Epithelial cell of esophagus (primary cell): ENCODE measurements around the gene PRKCQ.

ENCODE experiments used
- DNase-seq: peaks from one replicate; pipeline ENCODE4 v3.0.0; 2010; ENCODE audit warnings: low read depth
- H3K4me3 ChIP-seq: 2 replicates; pipeline ENCODE4 v1.5.1; 2011; ENCODE audit warnings: mild to moderate bottlenecking, low read length, control low read depth
- CTCF ChIP-seq: IDR thresholded peaks from 2 replicates; pipeline ENCODE4 v1.5.1; 2011; ENCODE audit warnings: low read depth, mild to moderate bottlenecking, low read length, control low read depth, inconsistent platforms; ENCODE audit not compliant: insufficient read depth; ENCODE audit errors: missing control alignments

The PRKCQ gene

GRCh38 chr10:6562221-6562620 is 17.9 kb downstream of the PRKCQ start:
- no peak for DNase-seq
- no peak for TF ChIP-seq CTCF
- H3K4me3 ChIP-seq, result no peak overlapping the region

GRCh38 chr10:6561552-6561951 is 18.5 kb downstream of the PRKCQ start:
- no peak for TF ChIP-seq CTCF
- H3K4me3 ChIP-seq, result no peak overlapping the region
- no peak for DNase-seq

DNA sequence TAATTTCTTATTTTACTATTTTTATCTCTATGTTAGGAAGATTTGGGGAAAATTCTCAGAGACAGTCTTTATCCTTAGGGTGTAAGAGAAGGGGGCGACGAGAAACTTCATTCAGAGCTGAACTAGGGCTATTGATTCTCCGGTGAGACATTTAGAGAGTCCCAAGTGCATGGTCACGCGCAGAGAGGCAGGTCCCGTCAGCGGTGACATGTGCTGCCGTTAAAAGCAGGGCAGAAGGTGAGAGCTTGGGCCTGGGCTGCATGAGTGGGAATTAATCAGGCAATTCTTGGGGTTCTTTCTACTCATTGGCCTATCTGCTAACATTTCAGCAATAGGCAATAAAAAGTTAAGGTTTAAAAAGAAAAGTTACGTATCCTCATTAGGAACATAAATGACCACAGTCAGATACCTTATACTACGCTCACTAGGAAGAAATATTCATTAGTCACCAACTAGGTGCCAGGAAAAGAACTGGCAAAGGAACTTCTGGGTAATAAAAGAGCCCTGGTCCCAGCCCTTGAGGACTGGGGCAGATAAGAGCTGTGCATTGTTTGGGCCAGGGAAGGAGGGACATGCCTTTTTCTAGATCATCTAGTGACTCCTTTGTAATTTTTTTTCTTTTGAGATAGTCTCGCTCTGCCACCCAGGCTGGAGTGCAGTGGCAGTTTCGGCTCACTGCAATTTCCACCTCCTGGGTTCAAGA is 21.2 kb downstream of the PRKCQ start:
- TF ChIP-seq CTCF, result no peak
- no peak overlapping the region for H3K4me3 ChIP-seq
- DNase-seq, result no peak

GRCh38 chr10:6558272-6558671 is 21.8 kb downstream of the PRKCQ start:
- H3K4me3 ChIP-seq, result no peak overlapping the region
- DNase-seq, result no peak
- no peak for TF ChIP-seq CTCF

- no peak overlapping the region for H3K4me3 ChIP-seq
- no peak for DNase-seq
- no peak for TF ChIP-seq CTCF
Observed at GRCh38 chr10:6553937-6554336, 26.1 kb downstream of the PRKCQ start.

GRCh38 chr10:6543431-6544005 is 36.6 kb downstream of the PRKCQ start:
- no peak for TF ChIP-seq CTCF
- no peak for DNase-seq

DNA sequence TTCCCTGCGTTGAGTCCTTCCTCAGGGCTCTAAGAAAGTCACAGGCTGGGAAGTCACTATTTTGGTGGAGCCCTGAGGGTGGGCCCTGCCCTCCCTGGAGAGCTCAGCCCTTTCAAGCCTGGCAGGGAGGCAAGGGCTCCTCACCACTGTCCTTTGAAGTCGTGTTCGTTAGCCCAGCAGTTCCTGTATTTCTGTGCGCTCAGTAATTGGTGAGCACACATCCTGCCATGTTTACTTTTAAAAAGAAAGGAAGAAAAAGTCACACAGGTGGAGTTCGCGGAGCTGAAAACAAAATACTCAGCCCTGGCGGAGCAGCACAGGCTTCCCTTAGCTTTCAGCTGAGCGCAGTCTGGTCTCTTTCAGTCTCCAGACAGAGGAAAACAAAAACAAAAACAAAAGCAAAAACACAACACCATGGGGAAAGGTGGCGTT is 37.1 kb downstream of the PRKCQ start:
- no peak for DNase-seq
- no peak overlapping the region for H3K4me3 ChIP-seq
- no peak for TF ChIP-seq CTCF

More at GRCh38 chr10:6543431-6544005, 36.6 kb downstream of the PRKCQ start:
- no peak overlapping the region for H3K4me3 ChIP-seq
